ENCODE results near the gene CA4.
"Not testable (repeated sequence)": the region's sequence is repeated elsewhere in the genome, so short reads cannot be mapped to it uniquely, and the experiment has no call there.

DNA sequence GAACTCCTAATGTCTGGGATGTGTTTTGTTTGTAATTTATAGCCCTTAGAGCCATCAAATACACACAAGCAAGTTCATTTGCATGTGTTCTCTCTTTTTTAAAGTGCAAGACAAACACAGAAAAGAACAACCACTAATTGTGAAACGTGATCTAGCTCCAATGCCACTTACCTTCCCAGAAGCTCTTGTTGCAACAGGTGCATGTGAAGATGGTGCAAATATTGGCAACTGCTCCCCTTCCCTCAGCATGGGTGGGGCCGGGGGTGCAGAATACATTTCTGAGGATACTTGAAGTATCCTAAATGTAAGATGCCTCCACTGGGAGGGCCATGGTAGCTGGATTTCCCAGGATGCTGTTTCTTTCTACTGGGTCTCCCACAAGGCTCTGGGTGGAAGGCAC lies 28.4 kb downstream of the CA4 start:
- not testable (repeated sequence) for TF ChIP-seq EZH2 (IDR thresholded peaks at IDR 0.05; ENCODE audit: borderline replicate concordance, insufficient read depth, low read depth, low read length, poor library complexity, severe bottlenecking); CTCF (IDR thresholded peaks at IDR 0.05)
